Upper lobe of right lung (tissue), 1 donor: ENCODE measurements around the gene HMG20A. TPM values are rescaled to one million over a fixed set of nuclear protein-coding genes. Genes with fewer than 3 reads are reported as not detected.
A peak's percentile ranks its signal among the peaks of the same experiment; 100 is the strongest.

Experiments
- ATAC-seq: fragments of 200-7000 bp; cut with Tn5 transposase; one replicate; pipeline ENCODE4 v1.9.1; 2020; ENCODE audit warnings: mild to moderate bottlenecking, moderate library complexity
- DNase-seq: peaks from one replicate; pipeline ENCODE4 v3.0.0-alpha.2; 2020
- H3K27ac ChIP-seq: fragments of 200-600 bp; one replicate; pipeline ENCODE4 v1.8.0; 2022
- H3K27me3 ChIP-seq: fragments of 200-600 bp; one replicate; pipeline ENCODE4 v1.8.0; 2022; ENCODE audit warnings: mild to moderate bottlenecking
- H3K36me3 ChIP-seq: fragments of 200-600 bp; one replicate; pipeline ENCODE4 v1.8.0; 2022
- H3K4me1 ChIP-seq: fragments of 200-600 bp; one replicate; pipeline ENCODE4 v1.8.0; 2022
- H3K4me3 ChIP-seq: fragments of 200-600 bp; one replicate; pipeline ENCODE4 v1.8.0; 2022; ENCODE audit warnings: mild to moderate bottlenecking
- H3K9me3 ChIP-seq: fragments of 200-600 bp; one replicate; pipeline ENCODE4 v1.8.0; 2022
- CTCF ChIP-seq: fragments of 200-600 bp; IDR thresholded peaks from one replicate; pipeline ENCODE4 v1.8.0; 2022; ENCODE audit warnings: antibody characterized with exemption
- intact Hi-C: fragments of 100-400 bp; cut with DNase I; formaldehyde crosslinking; loops from one replicate; pipeline ENCODE4 v1.11.0; 2022
- total RNA-seq: library from RNA; stranded (reverse); fragmentation: NEBNext Ultra II Directional; extraction: Animal tissue kit (Norgen Biotek cat#: 25700); gene quantifications from one replicate; pipeline ENCODE4 v1.2.1, GENCODE V29; 2021
- donor health status: DM: no; HTN: yes; CAD: no; lungs with severe emphysema.

The HMG20A gene
- total RNA-seq, 1 donor from 2014 or later = 41.9 TPM

- Histone ChIP-seq H3K4me3 (no peak overlapping the region), H3K4me1 (no peaks in the 10 kb centered on the region), H3K9me3 (no peaks in the 10 kb centered on the region), H3K27me3 (no peaks in the 10 kb centered on the region), H3K27ac (no peak overlapping the region), H3K36me3 (no peaks in the 10 kb centered on the region)
- peak; percentile 21 for DNase-seq
- intact Hi-C loops = no loop called here
- TF ChIP-seq CTCF = no peak
- ATAC-seq = no peak
These were observed 113.1 kb downstream of the HMG20A start for GRCh38 chr15:77533578-77534430.

Other genes with a start within 250 kb of the HMG20A start
- gene PEAK1, start 784 bp upstream of the HMG20A start, total RNA-seq = 139 TPM
- 0.98 TPM for gene LINGO1, start 212.0 kb downstream of the HMG20A start, total RNA-seq